Thyroid gland (tissue), 4 donors: Measurements from ENCODE around the gene ACTR8. TPM values are rescaled to one million over a fixed set of nuclear protein-coding genes. Genes with fewer than 3 reads are reported as not detected.

ENCODE experiments used
- DNase-seq, 2 donors: peaks; one replicate each; pipeline ENCODE4 v3.0.0-alpha.2; 2019
- H3K27ac ChIP-seq, 3 donors: fragments of 200-600 bp; sonication (generic); 1 replicate in 2 of 3; 2 replicates in 1 of 3; pipeline ENCODE4 v1.5.1; 2016 to 2019; ENCODE audit warnings: mild to moderate bottlenecking in 1 of 3, moderate library complexity in 1 of 3
- H3K27me3 ChIP-seq: fragments of 200-600 bp; sonication (generic); one replicate; pipeline ENCODE4 v1.5.1; 2019
- H3K36me3 ChIP-seq, 2 donors: fragments of 200-600 bp; sonication (generic); one replicate each; pipeline ENCODE4 v1.5.1; 2016 to 2019
- H3K4me1 ChIP-seq, 2 donors: fragments of 200-600 bp; sonication (generic); one replicate each; pipeline ENCODE4 v1.5.1; 2017 to 2019
- H3K4me3 ChIP-seq, 3 donors: fragments of 200-600 bp; sonication (generic); replicated peaks in 1 of 3; 1 replicate in 2 of 3; 2 replicates in 1 of 3; pipeline ENCODE4 v1.5.1; 2016; ENCODE audit warnings: mild to moderate bottlenecking in 1 of 3
- H3K9me3 ChIP-seq: fragments of 200-600 bp; sonication (generic); one replicate; pipeline ENCODE4 v1.5.1; 2017
- POLR2A ChIP-seq, 2 donors: fragments of 450-650 bp; IDR thresholded peaks; one replicate each; pipeline ENCODE4 v1.6.1; 2017; ENCODE audit warnings: antibody characterized with exemption in 2 of 2, mild to moderate bottlenecking in 2 of 2, moderate library complexity in 1 of 2
- WGBS, 2 donors: methylation state at CpG; one replicate each; pipeline ENCODE4 v1.1.5; 2017; 5-methylcytosine and 5-hydroxymethylcytosine counted together
- intact Hi-C: fragments of 100-400 bp; cut with DNase I; formaldehyde crosslinking; loops from one replicate; pipeline ENCODE4 v1.15.1; 2023
- total RNA-seq, 4 donors: library from RNA; depleted of rRNA; stranded (reverse); fragments of >200 nt; gene quantifications; one replicate each; pipeline ENCODE4 v1.2.3, GENCODE V29; 2016
- TF ChIP-seq, protein P1 (sequence below), 6 experiments: fragments of 200-600 bp in 3 of 6; fragments of 450-650 bp in 3 of 6; sonication (generic) in 3 of 6; IDR thresholded peaks; one replicate each; pipeline ENCODE4 v1.5.1; 2016 to 2019; ENCODE audit warnings: antibody characterized with exemption in 6 of 6, mild to moderate bottlenecking in 2 of 6, inconsistent platforms in 1 of 6, moderate library complexity in 1 of 6

The ACTR8 gene
- total RNA-seq, 4 donors from 2014 or later, result 29.0 to 31.7 (median 29.4) TPM

DNA sequence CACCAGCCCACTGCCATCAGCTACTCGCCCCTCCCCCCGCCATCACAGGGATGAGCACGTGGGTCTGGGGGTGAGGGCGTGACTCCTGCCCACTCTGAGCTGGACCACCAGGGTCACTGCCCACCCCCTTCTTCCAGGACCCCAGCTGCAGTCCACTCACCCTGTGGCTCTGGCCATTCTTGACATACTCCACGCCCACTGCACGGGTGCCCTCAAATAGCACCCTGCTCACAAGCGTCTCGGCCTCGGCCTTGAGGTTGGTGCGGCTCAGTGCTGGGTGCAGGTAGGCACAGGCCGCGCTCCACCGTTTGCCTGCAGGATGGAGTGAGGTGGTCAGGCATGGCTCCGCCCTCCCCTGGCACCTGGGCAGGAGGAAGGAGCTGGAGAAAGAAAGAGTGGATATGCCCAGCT lies 59.6 kb downstream of the ACTR8 start:
- TF ChIP-seq, protein P1, sequence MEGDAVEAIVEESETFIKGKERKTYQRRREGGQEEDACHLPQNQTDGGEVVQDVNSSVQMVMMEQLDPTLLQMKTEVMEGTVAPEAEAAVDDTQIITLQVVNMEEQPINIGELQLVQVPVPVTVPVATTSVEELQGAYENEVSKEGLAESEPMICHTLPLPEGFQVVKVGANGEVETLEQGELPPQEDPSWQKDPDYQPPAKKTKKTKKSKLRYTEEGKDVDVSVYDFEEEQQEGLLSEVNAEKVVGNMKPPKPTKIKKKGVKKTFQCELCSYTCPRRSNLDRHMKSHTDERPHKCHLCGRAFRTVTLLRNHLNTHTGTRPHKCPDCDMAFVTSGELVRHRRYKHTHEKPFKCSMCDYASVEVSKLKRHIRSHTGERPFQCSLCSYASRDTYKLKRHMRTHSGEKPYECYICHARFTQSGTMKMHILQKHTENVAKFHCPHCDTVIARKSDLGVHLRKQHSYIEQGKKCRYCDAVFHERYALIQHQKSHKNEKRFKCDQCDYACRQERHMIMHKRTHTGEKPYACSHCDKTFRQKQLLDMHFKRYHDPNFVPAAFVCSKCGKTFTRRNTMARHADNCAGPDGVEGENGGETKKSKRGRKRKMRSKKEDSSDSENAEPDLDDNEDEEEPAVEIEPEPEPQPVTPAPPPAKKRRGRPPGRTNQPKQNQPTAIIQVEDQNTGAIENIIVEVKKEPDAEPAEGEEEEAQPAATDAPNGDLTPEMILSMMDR (IDR thresholded peaks at IDR 0.05), result no peak
- TF ChIP-seq POLR2A (IDR thresholded peaks at IDR 0.05), result no peak
- H3K27me3 ChIP-seq, result no peaks in the 10 kb centered on the region
- intact Hi-C loops, result no loop called here
- no peaks in the 10 kb centered on the region for H3K36me3 ChIP-seq
- no peaks in the 10 kb centered on the region for H3K4me1 ChIP-seq
- no peak overlapping the region for H3K4me3 ChIP-seq
- no peak for DNase-seq
- 85 to 100% methylated on average over 2 to 12 of the region's 14 CpGs for WGBS, 2 donors
- no peaks in the 10 kb centered on the region for H3K9me3 ChIP-seq
- no peak overlapping the region for H3K27ac ChIP-seq

DNA sequence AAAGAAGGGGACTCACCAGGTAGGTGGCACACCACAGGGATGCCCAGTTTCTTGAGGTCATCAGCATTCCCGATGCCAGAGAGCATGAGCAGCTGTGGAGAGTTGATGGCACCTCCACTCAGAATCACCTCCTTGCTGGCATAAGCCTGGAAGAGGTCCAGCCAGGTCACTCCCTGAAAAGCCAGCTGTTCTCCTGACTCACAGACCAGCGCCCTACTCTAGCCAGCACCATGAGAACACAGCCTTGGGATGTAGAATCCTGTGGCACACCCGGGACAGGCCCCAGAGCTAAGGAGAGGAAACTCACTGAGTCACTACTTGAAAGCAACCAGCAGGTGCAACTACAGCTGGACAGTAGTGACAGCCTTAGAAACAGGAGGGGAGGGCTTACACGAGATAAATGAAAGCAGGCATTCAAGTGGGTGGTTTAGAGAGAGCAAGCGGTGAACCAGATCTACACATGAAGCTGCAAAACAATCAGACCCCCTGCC lies 60.3 kb downstream of the ACTR8 start:
- intact Hi-C loops, result no loop called here
- H3K4me3 ChIP-seq, result no peak overlapping the region
- no peak overlapping the region for H3K27ac ChIP-seq
- TF ChIP-seq POLR2A (IDR thresholded peaks at IDR 0.05), result no peak
- TF ChIP-seq, protein P1 (IDR thresholded peaks at IDR 0.05), result no peak
- 58 to 72% methylated on average over 5 of the region's 5 CpGs for WGBS, 2 donors
- H3K4me1 ChIP-seq, result no peaks in the 10 kb centered on the region
- DNase-seq, result peak; percentile 38 to 56
- no peaks in the 10 kb centered on the region for H3K9me3 ChIP-seq
- H3K36me3 ChIP-seq, result no peaks in the 10 kb centered on the region
- H3K27me3 ChIP-seq, result no peaks in the 10 kb centered on the region

DNA sequence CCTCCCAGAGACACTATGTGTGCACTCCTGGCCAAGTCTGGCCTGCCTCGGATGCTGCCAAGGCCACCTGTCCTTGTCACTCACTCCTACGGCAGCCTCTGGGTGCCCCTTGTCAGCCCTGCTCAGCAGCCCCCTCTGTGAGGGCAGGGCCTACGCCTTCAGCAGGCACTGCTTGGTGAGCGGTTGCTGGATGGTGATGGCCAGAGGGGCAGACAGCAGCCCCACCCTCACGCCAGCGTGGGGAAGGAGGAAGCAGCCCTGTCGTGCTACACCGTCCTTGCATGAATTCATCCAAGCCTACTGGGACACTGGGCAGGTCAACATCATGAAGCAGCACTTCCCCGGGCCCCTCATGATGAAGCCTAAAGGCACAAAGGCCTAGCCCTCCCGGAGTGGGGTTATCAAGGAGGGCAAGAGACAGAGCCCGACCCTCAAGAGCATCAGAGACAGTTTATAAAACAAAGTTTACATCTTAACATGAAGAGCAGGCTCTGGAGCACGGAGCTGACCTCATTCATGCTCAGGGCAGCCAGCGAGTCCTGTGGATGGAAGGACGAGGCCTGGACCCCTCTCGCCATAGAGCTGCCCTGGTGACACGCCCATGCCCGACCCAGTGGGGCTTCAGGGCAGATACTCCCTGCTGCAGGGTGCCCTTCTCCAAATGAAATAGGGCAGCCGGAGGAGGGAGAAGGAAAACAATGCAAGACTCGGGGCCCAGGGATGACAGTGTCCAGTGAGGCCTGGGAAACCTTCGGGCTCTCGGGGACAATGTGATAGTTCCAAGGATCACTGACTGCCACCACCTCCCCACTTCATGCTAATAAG lies 61.0 kb downstream of the ACTR8 start:
- TF ChIP-seq, protein P1 (IDR thresholded peaks at IDR 0.05), result no peak
- TF ChIP-seq POLR2A (IDR thresholded peaks at IDR 0.05), result no peak
- intact Hi-C loops, result no loop called here
- DNase-seq, result no peak
- H3K36me3 ChIP-seq, result no peaks in the 10 kb centered on the region
- H3K4me1 ChIP-seq, result no peaks in the 10 kb centered on the region
- no peak overlapping the region for H3K4me3 ChIP-seq
- no peak overlapping the region for H3K27ac ChIP-seq
- 83 to 87% methylated on average over 21 of the region's 21 CpGs for WGBS, 2 donors
- H3K9me3 ChIP-seq, result no peaks in the 10 kb centered on the region
- H3K27me3 ChIP-seq, result no peaks in the 10 kb centered on the region

DNA sequence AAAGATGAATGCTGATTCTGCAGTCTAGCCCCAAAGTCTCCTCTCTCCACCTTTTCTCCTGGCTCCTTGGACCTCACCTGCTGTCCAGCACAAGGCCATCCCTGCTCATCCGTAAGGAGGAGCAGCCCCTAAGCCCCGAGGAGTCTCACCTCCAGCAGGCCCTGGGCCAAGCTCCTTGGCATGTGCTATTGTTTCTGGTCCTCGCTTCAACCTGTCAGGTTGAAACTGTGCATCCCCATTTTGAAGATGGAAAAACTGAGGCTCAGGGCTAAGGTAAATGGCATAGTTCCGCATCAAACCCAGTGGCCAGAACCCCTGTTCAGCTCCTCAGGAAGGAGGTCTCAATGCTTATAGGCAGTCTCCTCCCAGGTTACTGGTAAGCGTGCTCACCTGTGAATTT lies 61.9 kb downstream of the ACTR8 start:
- no peak for TF ChIP-seq POLR2A (IDR thresholded peaks at IDR 0.05)
- TF ChIP-seq, protein P1 (IDR thresholded peaks at IDR 0.05), result no peak
- intact Hi-C loops, result no loop called here
- whole genome bisulfite sequencing, 2 donors, result 95 to 99% methylated on average over 4 to 5 of the region's 5 CpGs

DNA sequence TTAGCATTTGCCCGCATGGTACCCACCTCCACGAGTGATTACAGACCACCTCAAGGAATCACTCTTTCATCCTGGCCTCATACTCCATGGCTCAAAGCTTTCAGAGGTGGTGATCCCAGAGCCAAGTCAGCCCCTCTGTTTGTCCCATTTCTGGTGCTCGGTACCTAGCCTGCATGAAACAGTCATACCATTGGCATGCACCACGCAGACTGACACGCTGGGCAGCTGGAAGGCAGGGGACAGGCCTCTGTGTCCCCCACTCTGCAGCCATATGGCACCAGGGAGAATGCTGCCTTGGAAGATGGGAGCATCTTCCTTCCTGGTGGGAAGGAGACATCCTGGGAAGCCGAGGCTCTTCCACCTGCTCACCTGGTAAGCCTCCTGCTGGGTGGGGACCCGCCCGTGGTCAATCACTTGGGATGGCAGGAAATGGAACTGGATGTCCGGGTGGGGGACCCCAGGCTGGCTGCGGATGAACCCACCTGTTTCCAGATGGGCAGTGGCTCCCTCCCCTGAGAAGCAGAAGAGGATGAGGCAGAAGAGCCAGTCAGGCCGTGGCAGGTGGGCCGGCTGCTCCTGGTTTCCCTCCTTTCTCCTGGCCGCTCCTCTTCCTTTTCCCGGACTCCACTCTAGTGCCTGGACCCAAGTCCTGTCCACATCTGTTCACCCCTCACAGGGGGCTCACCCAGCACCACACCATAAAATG lies 62.6 kb downstream of the ACTR8 start:
- peaks cover 1% of the 10 kb centered on the region in 2 donors for H3K4me1 ChIP-seq
- no peaks in the 10 kb centered on the region for H3K9me3 ChIP-seq
- intact Hi-C loops, result no loop called here
- no peak for DNase-seq
- 94 to 99% methylated on average over 11 to 14 of the region's 14 CpGs for whole genome bisulfite sequencing, 2 donors
- no peak overlapping the region for H3K27ac ChIP-seq
- no peaks in the 10 kb centered on the region for H3K36me3 ChIP-seq
- H3K4me3 ChIP-seq, result no peak overlapping the region
- TF ChIP-seq POLR2A (IDR thresholded peaks at IDR 0.05), result no peak
- TF ChIP-seq, protein P1 (IDR thresholded peaks at IDR 0.05), result no peak
- no peaks in the 10 kb centered on the region for H3K27me3 ChIP-seq

More for the DNA sequence above, 61.9 kb downstream of the ACTR8 start:
- Histone ChIP-seq H3K9me3 (no peaks in the 10 kb centered on the region), H3K36me3 (no peaks in the 10 kb centered on the region), H3K27me3 (no peaks in the 10 kb centered on the region), H3K4me3 (no peak overlapping the region), H3K27ac (no peak overlapping the region), H3K4me1 (no peaks in the 10 kb centered on the region)
- no peak for DNase-seq
